VCaP (cell line): ENCODE results near the gene UROC1.

ENCODE experiments used
- H3K27ac ChIP-seq: fragments of 450-650 bp; 2 replicates; pipeline ENCODE4 v1.5.1; 2017
- TF ChIP-seq, protein P1 (sequence below): fragments of 450-650 bp; conservative IDR thresholded peaks from 2 replicates; pipeline ENCODE4 v1.5.1; 2017; ENCODE audit warnings: mild to moderate bottlenecking, moderate library complexity

Gene UROC1

DNA sequence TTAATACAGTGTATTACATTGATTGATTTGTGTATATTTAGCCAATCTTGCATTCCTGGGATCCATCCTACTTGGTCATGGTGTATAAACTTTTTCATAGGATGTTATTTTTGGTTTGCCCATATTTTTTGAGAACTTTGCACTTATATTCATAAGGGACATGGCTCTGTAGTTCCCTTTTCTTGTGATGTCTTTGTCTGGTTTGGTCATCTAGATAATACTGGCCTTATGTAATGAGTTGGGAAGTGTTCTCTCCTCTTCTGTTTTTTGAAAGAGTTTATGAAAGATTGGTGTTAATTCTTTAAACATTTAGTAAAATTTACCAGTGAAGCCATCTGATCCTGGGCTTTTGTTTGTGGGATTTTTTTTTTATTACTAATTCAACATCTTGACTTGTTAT, 15.9 kb upstream of the UROC1 start:
- no peak overlapping the region for H3K27ac ChIP-seq
- TF ChIP-seq, protein P1, sequence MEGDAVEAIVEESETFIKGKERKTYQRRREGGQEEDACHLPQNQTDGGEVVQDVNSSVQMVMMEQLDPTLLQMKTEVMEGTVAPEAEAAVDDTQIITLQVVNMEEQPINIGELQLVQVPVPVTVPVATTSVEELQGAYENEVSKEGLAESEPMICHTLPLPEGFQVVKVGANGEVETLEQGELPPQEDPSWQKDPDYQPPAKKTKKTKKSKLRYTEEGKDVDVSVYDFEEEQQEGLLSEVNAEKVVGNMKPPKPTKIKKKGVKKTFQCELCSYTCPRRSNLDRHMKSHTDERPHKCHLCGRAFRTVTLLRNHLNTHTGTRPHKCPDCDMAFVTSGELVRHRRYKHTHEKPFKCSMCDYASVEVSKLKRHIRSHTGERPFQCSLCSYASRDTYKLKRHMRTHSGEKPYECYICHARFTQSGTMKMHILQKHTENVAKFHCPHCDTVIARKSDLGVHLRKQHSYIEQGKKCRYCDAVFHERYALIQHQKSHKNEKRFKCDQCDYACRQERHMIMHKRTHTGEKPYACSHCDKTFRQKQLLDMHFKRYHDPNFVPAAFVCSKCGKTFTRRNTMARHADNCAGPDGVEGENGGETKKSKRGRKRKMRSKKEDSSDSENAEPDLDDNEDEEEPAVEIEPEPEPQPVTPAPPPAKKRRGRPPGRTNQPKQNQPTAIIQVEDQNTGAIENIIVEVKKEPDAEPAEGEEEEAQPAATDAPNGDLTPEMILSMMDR = no peak

DNA sequence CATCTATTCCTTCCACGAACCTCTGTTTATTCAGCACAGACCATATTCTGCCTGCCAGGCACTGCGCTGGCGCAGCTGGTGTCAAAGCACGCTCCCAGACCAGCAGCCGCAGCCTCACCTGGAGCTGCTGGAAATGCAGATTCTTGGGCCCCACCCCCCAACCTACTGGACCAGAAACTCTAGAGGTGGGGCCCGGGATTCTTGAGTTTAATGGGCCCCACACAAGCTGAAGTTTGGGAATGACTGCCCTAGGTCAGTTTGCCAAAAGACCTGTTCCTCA, 13.4 kb upstream of the UROC1 start:
- TF ChIP-seq, protein P1 = no peak
- H3K27ac ChIP-seq = no peak overlapping the region

GRCh38 chr3:126530171-126531050, 12.8 kb upstream of the UROC1 start:
- no peak overlapping the region for H3K27ac ChIP-seq

GRCh38 chr3:126529585-126530170, 12.1 kb upstream of the UROC1 start:
- H3K27ac ChIP-seq = no peak overlapping the region
- TF ChIP-seq, protein P1 = no peak

More at GRCh38 chr3:126530171-126531050, 12.8 kb upstream of the UROC1 start:
- TF ChIP-seq, protein P1 = no peak

DNA sequence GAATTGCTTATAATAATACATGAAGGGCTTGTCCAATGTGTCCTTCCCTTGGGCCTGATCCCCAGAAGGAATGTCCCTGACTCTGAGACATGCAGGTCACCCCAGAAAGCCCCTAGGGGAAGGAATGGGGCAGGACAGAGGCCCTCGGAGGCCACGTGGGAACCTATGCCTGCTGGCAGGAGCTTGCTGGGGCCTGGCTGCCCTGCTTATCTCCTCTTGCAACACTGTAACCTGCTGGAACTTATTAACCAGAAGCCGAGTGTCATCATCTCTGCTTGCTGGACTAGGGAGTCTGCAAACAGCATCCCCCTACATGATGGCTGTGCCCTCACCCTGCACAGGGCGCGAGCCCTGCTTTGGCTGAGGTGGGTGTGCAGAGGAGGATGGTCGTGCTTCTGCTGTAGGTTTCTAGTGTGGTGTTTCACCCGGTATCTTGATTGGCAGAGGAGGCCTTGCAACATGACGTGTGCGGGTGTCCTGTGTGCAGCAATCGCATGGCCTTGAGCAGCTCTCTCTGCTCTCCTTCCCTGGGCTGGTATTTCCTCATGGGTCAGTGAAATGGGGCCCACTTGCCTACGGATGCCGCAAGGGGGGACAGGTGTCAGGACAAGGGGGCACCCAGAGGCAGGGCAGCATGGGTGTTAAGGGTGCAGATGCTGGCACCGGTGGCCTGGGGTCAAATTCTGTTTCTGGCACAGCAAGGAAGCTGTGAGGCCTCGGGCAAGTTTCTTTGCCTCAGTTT, 11.4 kb upstream of the UROC1 start:
- no peak overlapping the region for H3K27ac ChIP-seq
- TF ChIP-seq, protein P1 = no peak

- H3K27ac ChIP-seq = no peak overlapping the region
- TF ChIP-seq, protein P1 = no peak
Observed at GRCh38 chr3:126528419-126528799, 10.8 kb upstream of the UROC1 start.

DNA sequence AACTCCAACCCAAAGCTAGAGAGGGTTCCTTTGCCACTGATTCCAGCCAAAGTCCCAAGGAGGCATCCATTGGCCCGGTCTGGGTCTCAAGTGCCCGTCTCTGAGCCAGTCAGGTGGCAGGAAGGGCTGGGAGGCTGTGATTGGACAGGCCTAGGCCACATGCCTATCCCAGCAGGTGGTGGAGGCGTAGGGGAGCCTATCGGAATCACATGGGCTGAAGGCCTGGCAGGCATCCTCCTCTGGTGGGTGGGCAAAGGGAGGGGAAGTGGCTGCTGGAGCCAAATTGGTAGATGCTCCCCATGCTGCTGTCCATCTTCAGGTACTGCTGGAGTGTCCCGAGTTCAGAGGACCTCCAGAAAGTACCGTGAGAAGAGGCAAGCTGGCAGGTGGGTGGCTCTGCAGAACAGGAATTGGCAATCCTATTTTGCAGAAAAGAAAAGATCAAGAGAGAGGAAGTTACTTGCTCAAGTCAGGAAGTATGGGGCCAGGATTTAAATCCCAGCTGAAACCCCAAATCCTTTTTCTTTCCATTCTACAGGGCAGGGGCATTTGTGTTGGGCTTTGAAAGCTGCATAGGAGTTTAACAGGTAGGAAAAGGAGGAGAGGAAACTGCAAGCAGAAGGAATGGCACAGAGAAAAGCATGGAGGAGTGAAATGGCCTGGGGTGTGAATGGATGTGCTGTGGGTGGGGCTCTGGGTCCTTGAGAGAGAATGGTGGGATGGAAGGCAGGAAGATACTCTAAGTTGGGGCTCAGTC, 10.1 kb upstream of the UROC1 start:
- no peak overlapping the region for H3K27ac ChIP-seq
- TF ChIP-seq, protein P1 = no peak
